Left ventricle myocardium inferior (tissue), 1 donor: Measurements from ENCODE around the gene ZNF777. TPM values are rescaled to one million over a fixed set of nuclear protein-coding genes. Genes with fewer than 3 reads are reported as not detected.

ENCODE experiments used
- DNase-seq: peaks from one replicate; pipeline ENCODE4 v3.0.0-alpha.2; 2020
- H3K27ac ChIP-seq: fragments of 200-600 bp; replicated peaks from 2 replicates; pipeline ENCODE4 v1.8.0; 2021
- H3K27me3 ChIP-seq: fragments of 200-600 bp; 2 replicates; pipeline ENCODE4 v1.8.0; 2021; ENCODE audit warnings: low read depth
- H3K36me3 ChIP-seq: fragments of 200-600 bp; 2 replicates; pipeline ENCODE4 v1.8.0; 2021
- H3K4me1 ChIP-seq: fragments of 200-600 bp; 2 replicates; pipeline ENCODE4 v1.8.0; 2021
- H3K4me3 ChIP-seq: fragments of 200-600 bp; 2 replicates; pipeline ENCODE4 v1.8.0; 2021; ENCODE audit warnings: mild to moderate bottlenecking, moderate library complexity
- H3K9me3 ChIP-seq: fragments of 200-600 bp; replicated peaks from 2 replicates; pipeline ENCODE4 v1.8.0; 2021
- intact Hi-C: fragments of 100-400 bp; cut with micrococcal nuclease; formaldehyde crosslinking; loops from one replicate; pipeline ENCODE4 v1.11.0; 2022
- total RNA-seq: library from RNA; stranded (reverse); fragmentation: NEBNext Ultra II Directional; extraction: Animal tissue kit (Norgen Biotek cat#: 25700); gene quantifications from one replicate; pipeline ENCODE4 v1.2.1, GENCODE V29; 2021
- TF ChIP-seq, protein P1 (sequence below): fragments of 200-600 bp; IDR thresholded peaks from 2 replicates; pipeline ENCODE4 v1.8.0; 2021; ENCODE audit warnings: antibody characterized with exemption, mild to moderate bottlenecking, borderline replicate concordance
- donor health status: DM: no; HTN: yes; CAD: no; lungs with severe emphysema.

ZNF777 gene
- total RNA-seq, 1 donor from 2014 or later = 7.2 TPM

DNA sequence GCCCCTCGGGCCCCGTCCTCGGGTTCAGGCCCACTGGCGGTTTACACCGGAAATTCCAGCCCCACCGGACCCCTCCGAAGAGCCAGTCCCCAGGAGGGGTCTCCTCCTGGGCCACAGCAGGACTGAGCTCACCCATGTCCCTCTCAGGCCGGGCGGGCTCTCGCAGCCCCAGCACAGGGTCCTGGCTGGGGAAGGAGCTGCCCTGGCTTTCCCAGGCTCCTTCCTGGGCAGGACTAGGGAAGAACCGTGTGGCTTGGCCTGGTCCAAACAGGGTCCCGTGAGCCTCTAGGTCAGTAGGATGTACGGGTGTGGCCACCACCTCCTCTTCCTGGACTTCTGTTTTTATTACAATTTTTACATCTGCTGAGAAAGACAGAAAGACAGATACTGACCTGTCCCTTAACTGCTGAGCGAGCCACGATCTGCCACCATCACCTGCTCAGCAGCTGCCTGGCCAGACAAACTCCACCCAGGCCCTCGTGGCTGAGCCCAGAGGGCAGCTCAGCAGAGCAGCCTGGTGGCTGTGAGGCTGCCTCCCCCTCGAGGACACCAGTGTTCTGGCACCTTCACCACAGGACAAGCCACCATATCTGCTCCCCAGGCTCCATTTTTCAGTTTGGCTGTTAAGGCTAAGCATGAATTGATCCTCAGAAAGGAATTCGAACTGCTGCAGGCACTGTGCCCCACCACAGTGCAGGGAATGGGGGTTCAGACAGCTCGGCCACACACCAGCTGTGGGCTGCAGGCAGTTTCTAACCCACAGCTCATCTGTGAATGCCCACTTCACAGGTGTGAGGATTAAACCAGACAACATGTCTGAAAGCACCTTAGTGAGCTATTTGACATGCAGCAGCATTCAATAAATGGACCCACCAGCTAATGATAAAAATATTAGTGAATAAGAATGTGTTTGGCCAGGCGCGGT, 14.5 kb upstream of the ZNF777 start:
- DNase-seq = no peak
- no peaks in the 10 kb centered on the region for H3K4me1 ChIP-seq
- no peaks in the 10 kb centered on the region for H3K27me3 ChIP-seq
- H3K36me3 ChIP-seq = peaks cover 84% of the 10 kb centered on the region
- TF ChIP-seq, protein P1, sequence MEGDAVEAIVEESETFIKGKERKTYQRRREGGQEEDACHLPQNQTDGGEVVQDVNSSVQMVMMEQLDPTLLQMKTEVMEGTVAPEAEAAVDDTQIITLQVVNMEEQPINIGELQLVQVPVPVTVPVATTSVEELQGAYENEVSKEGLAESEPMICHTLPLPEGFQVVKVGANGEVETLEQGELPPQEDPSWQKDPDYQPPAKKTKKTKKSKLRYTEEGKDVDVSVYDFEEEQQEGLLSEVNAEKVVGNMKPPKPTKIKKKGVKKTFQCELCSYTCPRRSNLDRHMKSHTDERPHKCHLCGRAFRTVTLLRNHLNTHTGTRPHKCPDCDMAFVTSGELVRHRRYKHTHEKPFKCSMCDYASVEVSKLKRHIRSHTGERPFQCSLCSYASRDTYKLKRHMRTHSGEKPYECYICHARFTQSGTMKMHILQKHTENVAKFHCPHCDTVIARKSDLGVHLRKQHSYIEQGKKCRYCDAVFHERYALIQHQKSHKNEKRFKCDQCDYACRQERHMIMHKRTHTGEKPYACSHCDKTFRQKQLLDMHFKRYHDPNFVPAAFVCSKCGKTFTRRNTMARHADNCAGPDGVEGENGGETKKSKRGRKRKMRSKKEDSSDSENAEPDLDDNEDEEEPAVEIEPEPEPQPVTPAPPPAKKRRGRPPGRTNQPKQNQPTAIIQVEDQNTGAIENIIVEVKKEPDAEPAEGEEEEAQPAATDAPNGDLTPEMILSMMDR = no peak
- intact Hi-C loops = no loop called here
- no peak overlapping the region for H3K27ac ChIP-seq
- peaks cover 17% of the 10 kb centered on the region for H3K9me3 ChIP-seq
- no peak overlapping the region for H3K4me3 ChIP-seq

DNA sequence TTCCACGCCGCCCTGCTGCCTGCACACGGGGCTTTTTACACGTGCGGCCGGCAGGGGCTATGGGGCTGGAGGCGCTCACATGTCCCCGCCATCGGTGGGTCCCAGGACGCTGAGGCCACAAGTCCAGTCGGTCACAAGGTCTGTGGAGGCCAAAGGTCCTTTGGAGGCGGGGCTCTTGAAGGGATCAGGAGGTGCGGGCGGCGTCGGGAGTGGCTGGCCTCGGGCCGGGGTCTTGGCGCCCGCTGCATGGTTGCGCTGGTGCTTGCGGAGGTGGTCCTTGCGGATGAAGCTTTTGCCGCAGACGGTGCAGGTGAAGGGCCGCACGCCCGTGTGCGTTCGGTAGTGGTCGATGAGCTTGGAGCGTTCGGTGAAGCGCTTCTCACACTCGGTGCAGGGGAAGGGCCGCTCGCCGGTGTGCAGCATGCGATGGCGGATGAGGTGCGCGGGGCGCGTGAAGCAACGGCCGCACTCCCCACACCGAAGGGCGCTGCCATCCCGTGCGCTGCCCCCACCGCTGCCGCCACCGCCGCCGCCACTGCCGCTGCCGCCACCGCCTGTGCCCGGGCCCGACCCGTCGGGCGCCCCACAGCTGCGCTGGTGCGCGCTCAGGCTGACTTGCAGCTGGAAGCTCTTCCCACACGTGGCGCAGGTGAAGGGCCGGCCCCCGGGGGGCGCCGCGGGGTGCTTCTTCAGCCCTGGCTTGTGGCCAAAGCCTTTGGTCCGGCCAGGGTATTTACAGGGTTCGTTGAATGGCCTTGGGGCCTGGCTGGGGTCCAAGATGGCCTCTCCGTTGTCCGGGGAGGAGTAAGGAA, 13.7 kb upstream of the ZNF777 start:
- Histone ChIP-seq H3K36me3 (peaks cover 85% of the 10 kb centered on the region), H3K9me3 (peaks cover 17% of the 10 kb centered on the region), H3K4me3 (no peak overlapping the region), H3K27me3 (no peaks in the 10 kb centered on the region), H3K27ac (no peak overlapping the region), H3K4me1 (no peaks in the 10 kb centered on the region)
- TF ChIP-seq, protein P1 = no peak
- intact Hi-C loops = no loop called here
- no peak for DNase-seq

DNA sequence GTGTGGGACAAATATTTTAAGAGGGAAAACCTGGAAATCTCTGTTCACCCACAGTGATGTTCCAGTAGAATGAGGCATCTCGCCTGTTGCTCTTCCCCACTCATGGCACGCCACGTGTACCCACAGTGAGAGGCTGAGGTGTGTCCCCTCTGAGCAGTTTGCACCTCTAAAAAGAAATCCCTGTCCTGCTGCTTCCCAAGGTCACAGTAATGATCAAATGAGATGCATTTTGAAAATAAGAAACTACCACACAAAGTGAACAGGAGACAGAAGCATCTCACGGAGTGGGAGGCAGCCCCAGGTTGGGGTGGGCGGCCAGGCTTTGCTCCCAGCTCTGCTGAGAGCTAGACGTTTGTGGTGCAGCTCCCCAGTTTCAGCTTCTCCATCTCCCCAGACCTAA, 12.4 kb upstream of the ZNF777 start:
- Histone ChIP-seq H3K4me3 (no peak overlapping the region), H3K27ac (no peak overlapping the region), H3K27me3 (no peaks in the 10 kb centered on the region), H3K4me1 (no peaks in the 10 kb centered on the region), H3K9me3 (peaks cover 5% of the 10 kb centered on the region), H3K36me3 (peaks cover 74% of the 10 kb centered on the region)
- DNase-seq = no peak
- TF ChIP-seq, protein P1 = no peak
- intact Hi-C loops = no loop called here

DNA sequence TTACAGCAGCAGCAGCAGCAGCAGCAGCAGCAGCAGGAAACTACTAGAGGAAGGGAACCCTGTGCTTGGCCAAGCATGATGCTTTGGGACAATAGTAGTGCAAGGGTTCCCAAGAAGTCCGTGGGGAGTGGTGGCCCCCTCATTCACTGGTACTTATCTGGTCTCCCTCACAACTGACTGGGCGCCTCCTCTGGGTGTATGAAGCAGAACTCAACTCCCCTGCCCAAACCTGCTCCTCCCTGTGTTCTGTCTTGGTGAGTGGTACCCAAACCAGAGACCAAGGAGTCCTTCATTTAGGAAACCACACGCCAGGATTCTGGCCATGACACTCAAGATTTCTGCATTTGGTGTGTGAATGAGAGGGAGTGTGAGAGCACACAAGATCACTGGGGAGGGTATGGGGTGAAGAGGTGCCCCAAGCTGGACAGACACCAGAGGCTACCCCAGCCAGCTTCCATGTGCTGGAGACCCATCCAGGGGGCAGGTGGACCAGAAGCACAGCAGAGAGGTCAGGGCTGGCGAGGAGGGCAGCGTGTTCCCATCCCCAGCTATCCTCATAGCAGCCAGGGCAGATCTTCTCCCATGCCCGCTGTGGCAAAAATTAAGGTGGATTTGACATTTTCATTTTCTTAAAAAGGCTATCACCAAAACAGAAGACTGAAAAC, 10.6 kb upstream of the ZNF777 start:
- Histone ChIP-seq H3K9me3 (peaks cover 4% of the 10 kb centered on the region), H3K36me3 (peaks cover 58% of the 10 kb centered on the region), H3K27me3 (no peaks in the 10 kb centered on the region), H3K27ac (no peak overlapping the region), H3K4me1 (no peaks in the 10 kb centered on the region), H3K4me3 (no peak overlapping the region)
- no peak for DNase-seq
- intact Hi-C loops = no loop called here
- TF ChIP-seq, protein P1 = no peak

DNA sequence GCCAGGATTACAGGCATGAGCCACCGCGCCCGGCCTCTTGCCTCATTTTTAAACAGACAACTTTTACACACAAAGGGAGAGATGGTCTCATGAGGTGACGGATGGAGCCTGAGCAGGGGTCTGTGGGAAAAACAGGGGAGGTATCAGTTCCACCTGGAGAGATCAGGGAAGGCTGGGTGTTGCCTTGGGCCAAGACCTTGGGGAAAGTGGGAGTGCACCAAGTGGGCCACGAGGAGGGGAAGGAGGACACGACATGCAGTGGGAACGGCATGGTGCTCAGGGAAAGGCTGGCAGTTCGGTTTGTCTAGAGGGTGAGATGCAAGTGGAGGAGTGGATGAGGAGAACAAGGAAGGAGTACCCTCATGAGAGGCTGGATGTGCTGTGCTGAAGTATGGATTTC, 8.9 kb upstream of the ZNF777 start:
- no peaks in the 10 kb centered on the region for H3K27me3 ChIP-seq
- H3K4me3 ChIP-seq = no peak overlapping the region
- no peaks in the 10 kb centered on the region for H3K4me1 ChIP-seq
- H3K27ac ChIP-seq = no peak overlapping the region
- H3K9me3 ChIP-seq = peaks cover 4% of the 10 kb centered on the region
- intact Hi-C loops = no loop called here
- TF ChIP-seq, protein P1 = no peak
- H3K36me3 ChIP-seq = peaks cover 42% of the 10 kb centered on the region
- no peak for DNase-seq
